T-helper 2 cell treated with Interferon-gamma antibody and Interleukin-4, amounts not matched to agents 100 ng/mL and 5 ng/mL, for 36 hours (primary cell): Measurements from ENCODE around the gene CHMP6. TPM values are rescaled to one million over a fixed set of nuclear protein-coding genes. Genes with fewer than 3 reads are reported as not detected.

Experiments used
- intact Hi-C: fragments of 100-400 bp; cut with micrococcal nuclease; formaldehyde crosslinking; loops from one replicate; pipeline ENCODE4 v1.15.1; 2023
- total RNA-seq: library from RNA; stranded (reverse); gene quantifications from 2 replicates; pipeline ENCODE4 v1.2.3, GENCODE V29; 2022

Gene CHMP6
- total RNA-seq, 1 donor from 2014 or later, result 39.6 TPM

GRCh38 chr17:80970762-80971703, 20.6 kb upstream of the CHMP6 start:
- intact Hi-C loops, result no loop called here

GRCh38 chr17:80971704-80972304, 19.8 kb upstream of the CHMP6 start:
- intact Hi-C loops, result no loop called here

- intact Hi-C loops, result no loop called here
These were observed 14.9 kb upstream of the CHMP6 start for GRCh38 chr17:80976701-80977100.

GRCh38 chr17:80977172-80977571, 14.5 kb upstream of the CHMP6 start:
- intact Hi-C loops, result no loop called here

GRCh38 chr17:80978499-80979497, 12.8 kb upstream of the CHMP6 start:
- intact Hi-C loops, result no loop called here

GRCh38 chr17:80979547-80980378, 11.9 kb upstream of the CHMP6 start:
- intact Hi-C loops, result loop anchor here (5.0 kb wide), 1 partner anchor 402 kb away; no protein-coding TSS in a partner anchor

GRCh38 chr17:80980397-80981061, 11.1 kb upstream of the CHMP6 start:
- intact Hi-C loops, result loop anchor here (1.0 to 5.0 kb wide), 2 partner anchors 403 to 553 kb away; no protein-coding TSS in a partner anchor

GRCh38 chr17:80981062-80981902, 10.4 kb upstream of the CHMP6 start:
- intact Hi-C loops, result loop anchor here (1.0 to 5.0 kb wide), 2 partner anchors 404 to 554 kb away; no protein-coding TSS in a partner anchor

GRCh38 chr17:80981929-80982425, 9.7 kb upstream of the CHMP6 start:
- intact Hi-C loops, result loop anchor here (1.0 to 5.0 kb wide), 2 partner anchors 405 to 555 kb away; no protein-coding TSS in a partner anchor

- intact Hi-C loops, result loop anchor here (5.0 kb wide), 1 partner anchor 405 kb away; no protein-coding TSS in a partner anchor
These were observed 9.1 kb upstream of the CHMP6 start for GRCh38 chr17:80982426-80982974.

- intact Hi-C loops, result loop anchor here (5.0 kb wide), 1 partner anchor 406 kb away; no protein-coding TSS in a partner anchor
These were observed 8.1 kb upstream of the CHMP6 start for GRCh38 chr17:80983545-80983944.

- intact Hi-C loops, result loop anchor here (5.0 kb wide), 1 partner anchor 407 kb away; no protein-coding TSS in a partner anchor
These were observed 6.9 kb upstream of the CHMP6 start for GRCh38 chr17:80984749-80985148.

GRCh38 chr17:80986046-80986445, 5.6 kb upstream of the CHMP6 start:
- intact Hi-C loops, result no loop called here

GRCh38 chr17:80986816-80987475, 4.7 kb upstream of the CHMP6 start:
- intact Hi-C loops, result no loop called here

GRCh38 chr17:80987941-80988461, 3.6 kb upstream of the CHMP6 start:
- intact Hi-C loops, result no loop called here

- intact Hi-C loops, result loop anchor here (1.0 kb wide), 1 partner anchor 112 kb away; no protein-coding TSS in a partner anchor
These were observed 2.1 kb upstream of the CHMP6 start for GRCh38 chr17:80989586-80989913.
